SK-N-MC (cell line): ENCODE data around the gene OCLN.
"Not testable (repeated sequence)": the region's sequence is repeated elsewhere in the genome, so short reads cannot be mapped to it uniquely, and the experiment has no call there.

Source experiments
- EZH2 ChIP-seq: fragments of 200-600 bp; sonication (generic); IDR thresholded peaks from one replicate; pipeline ENCODE4 v1.6.1; 2017; ENCODE audit warnings: antibody characterized with exemption
- FOXP2 ChIP-seq: optimal IDR thresholded peaks from 2 replicates; pipeline ENCODE3; 2011; ENCODE audit warnings: mild to moderate bottlenecking, moderate library complexity; ENCODE audit not compliant: insufficient read depth; ENCODE audit errors: extremely low read length, control extremely low read depth
- POLR2AphosphoS5 ChIP-seq: IDR thresholded peaks from 2 replicates; pipeline ENCODE4 v1.6.1; 2012; ENCODE audit warnings: mild to moderate bottlenecking, low read depth, low read length, borderline replicate concordance

DNA sequence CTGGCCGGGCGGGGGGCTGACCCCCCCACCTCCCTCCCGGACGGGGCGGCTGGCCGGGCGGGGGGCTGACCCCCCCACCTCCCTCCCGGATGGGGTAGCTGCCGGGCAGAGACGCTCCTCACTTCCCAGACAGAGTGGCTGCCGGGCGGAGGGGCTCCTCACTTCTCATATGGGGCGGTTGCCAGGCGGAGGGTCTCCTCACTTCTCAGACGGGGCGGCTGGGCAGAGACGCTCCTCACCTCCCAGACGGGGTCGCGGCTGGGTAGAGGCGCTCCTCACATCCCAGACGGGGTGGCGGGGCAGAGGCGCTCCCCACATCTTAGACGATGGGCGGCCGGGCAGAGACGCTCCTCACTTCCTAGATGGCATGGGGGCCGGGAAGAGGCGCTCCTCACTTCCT is 23.0 kb downstream of the OCLN start:
- not testable (repeated sequence) for TF ChIP-seq EZH2, POLR2AphosphoS5, FOXP2
